Measurements from ENCODE around the gene GPHA2.
"Not testable (repeated sequence)": the region's sequence is repeated elsewhere in the genome, so short reads cannot be mapped to it uniquely, and the experiment has no call there.

The GPHA2 gene, protein sequence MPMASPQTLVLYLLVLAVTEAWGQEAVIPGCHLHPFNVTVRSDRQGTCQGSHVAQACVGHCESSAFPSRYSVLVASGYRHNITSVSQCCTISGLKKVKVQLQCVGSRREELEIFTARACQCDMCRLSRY

DNA sequence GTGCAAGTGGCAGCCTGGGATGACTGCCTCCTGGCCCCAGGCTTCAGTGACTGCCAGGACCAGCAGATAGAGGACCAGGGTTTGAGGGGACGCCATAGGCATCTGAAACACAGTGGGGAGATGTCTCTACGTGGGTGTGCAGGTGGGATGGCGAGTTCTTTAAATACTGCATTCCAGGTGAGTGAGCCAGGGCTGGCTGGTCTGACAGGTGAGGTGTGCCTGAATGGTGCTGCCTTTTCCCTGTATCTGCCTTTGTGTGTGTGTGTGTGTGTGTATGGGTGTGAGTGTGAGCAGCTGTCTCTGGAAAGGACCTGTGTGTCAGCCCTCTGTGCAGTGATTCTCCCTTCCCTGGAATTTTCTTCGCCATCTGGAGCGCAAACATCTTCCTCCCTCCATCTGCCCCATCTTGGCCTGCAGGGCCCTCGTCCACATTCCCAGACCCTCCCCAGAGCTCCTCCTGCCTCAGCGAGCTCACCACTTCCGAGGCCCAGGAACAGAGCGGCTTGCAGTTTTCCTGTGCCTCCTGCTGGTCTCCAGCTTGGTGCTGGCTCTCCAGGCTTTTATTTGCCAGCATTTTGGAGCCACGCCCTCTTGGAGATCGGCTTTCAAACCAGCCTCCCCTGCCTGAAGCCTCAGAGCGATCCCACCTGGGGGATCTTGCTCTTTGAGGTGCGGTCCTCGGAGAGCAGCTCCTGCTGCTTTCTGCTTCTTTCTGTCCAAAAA, at the start of gene GPHA2:
GPHA2 (minus strand) TSS at position 535 of the 723 bp plus-strand sequence; CDS start at position 102, 433 bp downstream.
- DNase-seq (ENCODE audit: low read depth) = no peak

DNA sequence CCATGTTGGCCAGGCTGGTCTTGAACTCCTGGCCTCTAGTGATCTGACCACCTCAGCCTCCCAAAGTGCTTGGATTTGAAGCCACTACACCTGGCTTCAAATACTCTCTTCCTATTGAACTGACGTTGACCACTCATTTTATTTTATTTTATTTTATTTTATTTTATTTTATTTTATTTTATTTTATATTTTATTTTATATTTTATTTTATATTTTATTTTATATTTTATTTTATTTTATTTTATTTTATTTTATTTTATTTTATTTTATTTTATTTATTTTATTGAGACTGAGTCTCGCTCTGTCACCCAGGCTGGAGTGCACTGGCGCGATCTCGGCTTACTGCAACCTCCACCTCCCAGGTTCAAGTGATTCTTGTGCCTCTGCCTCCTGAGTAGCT, 47.6 kb upstream of the GPHA2 start:
- DNase-seq (ENCODE audit: low read depth) = not testable (repeated sequence)

- DNase-seq (ENCODE audit: low read depth) = no peak
Observed at GRCh38 chr11:64976651-64977050, 41.0 kb upstream of the GPHA2 start.

DNA sequence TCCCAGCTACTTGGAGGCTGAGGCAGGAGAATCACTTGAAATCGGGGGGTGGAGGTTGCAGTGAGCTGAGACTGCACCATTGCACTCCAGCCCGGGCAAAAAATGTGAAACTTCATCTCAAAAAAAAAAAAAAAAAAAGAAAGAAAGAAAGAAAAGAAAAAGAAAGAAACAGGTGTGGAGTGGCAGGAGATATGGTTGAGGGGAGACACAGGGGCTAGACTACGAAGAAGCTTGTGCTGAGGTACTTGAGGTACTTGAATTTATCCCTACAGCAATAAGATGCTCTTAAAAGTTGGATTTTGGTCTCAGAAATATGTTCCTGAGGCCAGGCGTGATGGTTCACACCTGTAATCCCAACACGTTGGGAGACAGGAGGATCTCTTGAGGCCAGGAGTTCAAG, 38.4 kb upstream of the GPHA2 start:
- no peak for DNase-seq (ENCODE audit: low read depth)

DNA sequence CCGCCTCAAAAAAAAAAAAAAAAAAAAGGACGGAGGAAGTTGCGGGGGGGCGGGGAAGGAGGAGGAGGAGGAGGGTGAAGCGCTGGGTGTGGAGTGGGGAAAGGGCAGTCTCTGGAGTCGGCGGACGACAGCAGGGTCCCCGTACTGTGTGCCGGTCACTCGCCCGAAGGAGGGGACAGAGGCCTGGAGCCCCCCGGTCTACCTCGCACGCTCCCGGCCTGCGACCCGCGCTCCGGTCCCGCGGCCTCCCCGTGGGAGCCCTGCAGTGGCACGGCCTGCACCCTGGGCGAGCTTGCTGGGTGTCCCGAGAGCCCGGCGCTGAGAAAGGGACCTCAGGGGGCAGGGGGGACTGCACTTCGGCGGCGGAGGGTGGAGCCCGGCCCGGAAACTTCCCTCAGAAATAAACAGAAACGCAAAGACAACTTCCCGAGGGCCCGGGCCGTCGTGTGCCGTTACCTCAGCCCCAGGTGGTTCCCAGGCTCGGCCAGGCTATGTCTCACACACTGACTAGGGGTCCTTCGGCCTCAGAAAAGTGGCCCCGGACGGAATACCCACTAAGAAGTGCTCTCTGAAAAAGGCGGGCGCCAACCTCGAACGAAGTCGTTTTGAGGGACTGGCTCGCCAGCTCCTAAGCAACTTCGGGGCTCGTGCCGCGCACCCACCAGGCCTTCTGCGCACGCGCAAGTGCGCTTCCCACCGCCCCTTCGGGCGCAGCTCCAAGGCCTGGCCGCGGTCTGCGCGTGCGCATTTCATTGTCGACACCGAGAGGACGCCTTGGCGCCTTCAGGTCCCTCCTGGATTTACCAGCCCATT, 35.9 kb upstream of the GPHA2 start, which contains the start of gene MAJIN:
MAJIN (minus strand) TSS at position 688 of the 813 bp plus-strand sequence. CDS start 12,703 bp downstream, outside the sequence.
- DNase-seq (ENCODE audit: low read depth) = peak; percentile 84

GRCh38 chr11:64970731-64971151, 35.0 kb upstream of the GPHA2 start:
- DNase-seq (ENCODE audit: low read depth) = no peak

- no peak for DNase-seq (ENCODE audit: low read depth)
Observed at GRCh38 chr11:64969209-64969608, 33.5 kb upstream of the GPHA2 start.

- DNase-seq (ENCODE audit: low read depth) = no peak
Observed at GRCh38 chr11:64967375-64967774, 31.7 kb upstream of the GPHA2 start.

GRCh38 chr11:64963072-64963631, 27.5 kb upstream of the GPHA2 start:
- DNase-seq (ENCODE audit: low read depth) = no peak

GRCh38 chr11:64960719-64961118, 25.0 kb upstream of the GPHA2 start:
- no peak for DNase-seq (ENCODE audit: low read depth)

DNA sequence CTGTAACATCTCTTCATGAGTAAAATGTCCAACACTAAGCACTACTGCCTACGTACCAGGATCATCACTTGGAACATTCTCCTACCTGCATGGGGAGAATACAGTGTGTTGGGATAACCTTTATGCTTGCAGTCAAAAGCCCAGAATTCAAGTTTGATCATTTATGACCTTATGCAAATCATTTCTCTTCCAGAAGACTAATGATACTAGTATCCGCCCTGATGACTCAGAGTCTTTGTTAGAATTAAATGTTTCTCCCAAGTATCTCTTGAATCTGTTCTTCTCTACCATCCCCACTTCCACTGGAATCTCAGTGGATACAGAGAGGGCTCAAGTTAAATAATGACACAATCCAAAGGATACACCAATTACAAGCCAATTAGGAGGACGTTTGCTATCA, 23.8 kb upstream of the GPHA2 start:
- DNase-seq (ENCODE audit: low read depth) = no peak

- no peak for DNase-seq (ENCODE audit: low read depth)
Observed at GRCh38 chr11:64954201-64954600, 18.5 kb upstream of the GPHA2 start.

- DNase-seq (ENCODE audit: low read depth) = no peak
Observed at GRCh38 chr11:64951529-64951928, 15.8 kb upstream of the GPHA2 start.

DNA sequence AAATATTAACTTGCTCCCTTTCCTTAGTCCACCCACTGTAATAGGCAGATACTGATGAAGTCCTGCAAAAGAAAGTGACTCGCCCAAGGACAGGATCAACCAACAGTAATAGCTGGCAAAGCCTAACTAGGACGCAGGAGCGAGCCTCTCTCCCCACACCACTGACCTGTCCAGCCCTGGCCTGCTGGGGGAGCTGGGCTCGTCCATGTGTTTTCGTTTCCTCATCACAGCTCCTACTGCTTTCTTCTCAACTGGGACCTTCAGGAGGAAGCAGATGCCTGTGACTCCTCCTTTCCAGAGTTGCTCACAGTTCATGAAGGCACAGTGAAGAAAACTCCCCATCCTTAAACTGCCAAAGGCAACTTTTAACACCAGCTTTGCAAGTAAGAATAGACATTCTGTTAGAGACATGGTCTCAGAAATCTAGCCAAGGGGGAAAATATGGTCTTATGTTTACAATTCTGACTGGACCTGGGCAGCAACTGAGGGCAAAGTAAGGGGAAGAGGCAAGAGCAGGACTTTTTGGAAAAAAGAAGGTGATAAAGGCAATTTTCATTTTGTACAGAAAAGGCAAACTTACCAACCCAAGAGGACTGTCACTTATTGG, 11.6 kb upstream of the GPHA2 start:
- DNase-seq (ENCODE audit: low read depth) = no peak

GRCh38 chr11:64936539-64936938, 846 bp upstream of the GPHA2 start:
- no peak for DNase-seq (ENCODE audit: low read depth)

DNA sequence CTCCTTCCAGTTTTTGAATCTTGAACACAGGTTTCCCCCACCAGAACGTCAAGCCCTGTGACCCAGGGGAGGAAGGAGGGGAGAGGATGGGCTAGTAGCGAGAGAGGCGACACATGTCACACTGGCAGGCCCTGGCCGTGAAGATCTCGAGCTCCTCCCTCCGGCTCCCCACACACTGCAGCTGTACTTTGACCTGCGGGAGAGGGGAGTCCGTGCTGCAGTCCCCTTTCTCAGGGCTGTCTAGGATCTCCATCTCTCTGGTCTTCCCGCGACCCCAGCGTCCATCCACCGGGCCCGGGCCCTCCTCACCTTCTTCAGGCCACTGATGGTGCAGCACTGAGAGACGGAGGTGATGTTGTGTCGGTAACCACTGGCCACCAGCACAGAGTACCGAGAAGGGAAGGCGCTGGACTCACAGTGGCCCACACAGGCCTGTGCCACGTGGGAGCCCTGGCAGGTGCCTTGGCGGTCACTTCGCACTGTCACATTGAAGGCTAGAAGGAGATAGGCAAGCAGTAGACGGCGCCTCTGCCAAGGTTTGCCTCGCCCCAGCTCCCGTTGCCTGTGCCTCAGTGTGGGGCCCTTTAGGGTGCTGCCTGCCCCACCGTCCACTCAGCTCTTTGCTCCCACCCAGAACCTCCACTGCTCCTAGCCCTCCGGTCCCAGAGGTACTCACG, 873 bp downstream of the GPHA2 start:
- DNase-seq (ENCODE audit: low read depth) = no peak

DNA sequence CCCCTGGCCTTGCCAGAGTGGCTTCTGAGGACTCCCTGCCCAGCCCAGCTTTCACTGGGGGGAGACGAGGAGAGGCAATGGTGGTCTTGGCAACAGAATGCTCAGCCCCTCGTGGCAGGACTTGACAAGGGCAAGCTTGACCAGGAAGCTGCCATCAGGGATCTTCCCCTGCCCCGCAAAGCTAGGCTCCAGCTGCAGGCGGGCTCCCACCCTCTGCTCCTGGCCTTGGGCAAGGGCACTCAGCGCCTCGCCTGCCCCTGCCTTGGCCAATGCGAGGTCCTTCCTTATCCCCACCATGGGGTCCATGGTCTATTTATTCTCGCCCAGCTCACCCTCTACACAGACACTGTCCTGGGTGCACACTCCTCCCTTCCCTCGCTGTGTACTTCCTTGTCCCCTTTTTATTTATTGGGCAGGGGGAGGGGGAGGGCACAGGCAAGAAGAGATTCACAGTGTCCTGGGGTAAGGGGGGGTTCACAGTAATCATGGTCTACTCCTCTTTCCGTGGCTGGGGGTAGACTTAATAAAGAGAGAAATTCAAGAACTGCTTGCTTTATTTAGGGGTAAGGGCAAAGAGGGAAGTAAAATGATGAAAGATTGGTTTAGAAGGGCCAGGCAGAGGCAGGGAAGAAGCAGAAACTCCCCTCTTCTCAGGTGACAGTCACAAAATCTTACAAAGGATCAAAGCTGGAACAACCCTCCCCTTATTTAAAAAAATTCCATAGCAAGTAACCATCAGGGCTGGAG, 1.6 kb downstream of the GPHA2 start:
- DNase-seq (ENCODE audit: low read depth) = no peak

- DNase-seq (ENCODE audit: low read depth) = no peak
Observed at GRCh38 chr11:64933213-64933934, 2.3 kb downstream of the GPHA2 start.

DNA sequence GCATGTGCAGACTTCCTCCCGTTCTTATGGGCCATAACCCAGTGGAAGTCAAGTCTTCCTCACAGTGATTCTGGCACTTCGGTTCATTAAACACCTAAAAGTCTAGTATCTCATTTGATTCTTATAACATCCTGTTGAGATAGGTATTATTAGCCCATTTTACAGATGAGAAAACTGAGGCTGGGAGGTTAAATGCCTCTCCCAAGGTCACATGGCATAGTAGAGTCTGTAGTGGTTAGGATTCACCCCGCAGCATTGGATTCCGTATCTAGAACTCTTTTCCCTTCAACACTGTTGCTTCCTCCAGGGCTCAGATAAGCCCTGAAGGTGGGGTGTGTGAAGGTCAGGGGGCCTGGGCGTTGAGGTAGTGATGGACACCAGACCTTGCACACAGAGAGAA, 3.4 kb downstream of the GPHA2 start:
- no peak for DNase-seq (ENCODE audit: low read depth)

DNA sequence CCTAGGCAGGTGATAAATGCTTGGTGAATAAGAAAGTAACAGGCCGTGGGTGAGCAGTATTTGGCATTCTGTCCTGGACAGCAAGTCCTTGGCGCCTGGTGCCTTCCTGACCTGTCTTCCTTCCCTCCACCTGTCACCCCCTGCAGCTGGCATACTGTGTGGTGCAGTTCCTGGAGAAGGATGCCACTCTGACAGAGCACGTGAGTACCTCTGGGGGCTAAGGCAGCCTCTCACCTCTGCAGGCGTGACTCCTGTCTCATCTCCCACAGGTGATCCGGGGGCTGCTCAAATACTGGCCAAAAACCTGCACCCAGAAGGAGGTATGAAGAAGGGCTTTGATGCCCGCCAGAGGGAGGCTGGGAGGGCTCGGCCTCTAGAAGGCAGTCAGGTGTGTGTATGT, 4.4 kb downstream of the GPHA2 start:
- no peak for DNase-seq (ENCODE audit: low read depth)

Measured in stimulated activated CD8-positive, alpha-beta memory T cell treated with anti-CD3 and anti-CD28 coated beads, Interleukin-15, amount 100 ng/mL, for 24 hours (primary cell).